D341Med (cell line): ENCODE data around the gene RAB8B.

Experiments used
- DNase-seq: peaks from one replicate; pipeline ENCODE4 v3.0.0; 2012; ENCODE audit warnings: low spot score

Gene RAB8B

DNA sequence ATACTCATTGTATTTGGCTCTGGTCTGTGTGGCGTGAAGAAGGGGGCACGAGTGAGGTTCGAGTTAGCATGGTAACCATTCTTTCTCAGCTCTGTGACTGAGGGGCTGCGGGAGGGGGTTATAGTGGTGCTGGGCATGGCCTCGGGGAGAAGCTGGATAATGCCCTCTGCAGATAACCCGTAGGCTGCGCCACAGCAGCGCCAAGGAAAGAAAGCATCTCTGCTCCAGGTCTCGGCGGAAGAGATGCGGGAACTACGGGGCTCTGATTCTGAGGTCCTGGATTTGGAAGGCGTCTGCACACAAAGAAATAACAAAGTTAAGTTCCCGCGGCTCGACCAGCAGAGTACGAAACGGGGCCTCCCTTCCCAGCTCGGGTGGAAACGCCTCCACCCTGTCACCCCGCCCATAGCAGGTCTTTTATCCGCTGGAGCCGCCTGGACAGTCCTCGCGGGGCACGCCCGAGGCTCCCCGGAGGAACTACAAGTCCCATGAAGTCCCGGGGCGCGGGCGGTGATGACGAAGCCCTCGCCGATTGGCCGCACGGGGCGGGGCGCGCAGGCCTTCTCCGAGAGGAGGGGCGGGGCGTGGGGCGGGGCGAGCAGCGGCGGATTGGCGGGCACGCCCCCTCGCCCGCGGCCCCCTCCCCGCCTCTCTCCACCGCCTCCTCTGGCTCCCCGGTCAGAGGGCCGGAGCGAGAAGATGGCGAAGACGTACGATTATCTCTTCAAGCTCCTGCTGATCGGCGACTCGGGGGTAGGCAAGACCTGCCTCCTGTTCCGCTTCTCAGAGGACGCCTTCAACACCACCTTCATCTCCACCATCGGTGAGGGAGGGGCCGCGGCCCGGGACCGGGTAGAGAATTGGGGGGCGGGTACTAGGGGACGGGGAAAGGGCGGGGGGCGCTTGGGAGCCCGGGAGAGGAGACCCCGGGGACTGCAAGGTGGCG lies at the start of gene RAB8B:
Gene RAB8B, plus strand, starts transcription at position 681 of the 946 bp plus-strand sequence. Its CDS starts 19 bp downstream, at position 700.
- peak; percentile 99 for DNase-seq

- no peak for DNase-seq
Measured at GRCh38 chr15:63140936-63141335, 48.5 kb upstream of the RAB8B start.

DNA sequence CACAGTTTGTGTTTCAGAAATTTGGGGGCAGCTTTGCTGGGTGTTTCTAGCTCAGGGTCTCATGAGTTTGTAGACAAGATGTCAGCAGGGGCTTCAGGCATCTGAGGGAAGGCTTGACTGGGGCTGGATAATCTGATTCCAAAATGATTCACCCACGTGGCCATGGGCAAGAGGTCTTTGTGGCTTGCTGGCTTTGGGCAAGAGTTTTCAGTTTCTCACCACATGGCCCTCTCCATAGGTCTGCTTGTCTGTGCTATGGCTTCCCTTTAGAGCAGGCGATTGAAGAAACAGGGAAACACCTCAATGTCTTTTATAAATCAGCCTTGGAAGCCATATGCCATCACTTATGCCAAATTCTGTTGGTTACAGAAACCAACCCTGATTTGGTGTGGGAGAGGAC lies 44.0 kb upstream of the RAB8B start:
- DNase-seq = no peak

DNA sequence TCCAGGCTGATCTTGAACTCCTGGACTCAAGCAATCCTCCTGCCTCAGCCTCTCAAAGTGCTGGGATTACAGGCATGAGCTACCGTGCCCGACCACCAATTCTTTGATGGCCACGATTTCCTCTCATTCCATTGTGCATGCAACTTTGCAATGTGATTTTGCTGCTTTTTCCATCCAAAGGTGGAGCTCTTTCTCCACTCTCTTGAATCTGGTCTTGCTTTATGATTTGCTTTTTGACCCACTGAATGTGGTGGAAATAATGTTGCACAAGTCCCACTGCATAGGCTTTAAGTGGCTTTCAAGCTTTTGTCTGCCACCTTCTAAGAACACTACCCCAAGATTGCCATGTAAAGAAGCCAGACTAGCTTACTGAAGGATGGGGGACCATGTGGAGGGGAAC lies 42.7 kb upstream of the RAB8B start:
- no peak for DNase-seq

- no peak for DNase-seq
Measured at GRCh38 chr15:63151665-63152064, 37.7 kb upstream of the RAB8B start.

DNA sequence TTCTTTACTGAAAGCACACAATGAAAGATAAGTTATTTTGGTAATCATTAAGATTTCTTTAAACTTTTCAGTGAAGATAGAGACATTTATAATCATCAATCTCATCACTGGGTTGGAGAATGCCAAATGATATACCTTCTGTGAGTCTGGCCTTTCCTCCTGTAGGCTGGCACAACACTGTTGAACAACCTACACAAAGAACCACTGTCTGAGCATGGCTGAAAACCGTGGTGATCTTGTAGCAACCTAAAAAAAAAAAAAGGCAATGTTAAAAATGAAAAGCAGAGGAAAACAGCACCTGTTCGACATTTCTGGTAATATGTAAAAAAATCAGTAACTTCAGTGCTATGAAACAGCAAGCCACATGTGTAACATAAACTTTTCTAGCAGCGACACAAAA lies 33.9 kb upstream of the RAB8B start:
- no peak for DNase-seq

- DNase-seq = no peak
Measured at GRCh38 chr15:63156086-63156710, 33.2 kb upstream of the RAB8B start.

GRCh38 chr15:63156755-63157117 lies 32.7 kb upstream of the RAB8B start:
- no peak for DNase-seq

- DNase-seq = peak; percentile 93
Measured at GRCh38 chr15:63157118-63157843, 32.1 kb upstream of the RAB8B start, which contains the start of gene RPS27L. Gene RPS27L (minus strand): TSS chr15:63157477. CDS start chr15:63157405, 72 bp downstream.

- no peak for DNase-seq
Measured at GRCh38 chr15:63157891-63158431, 31.4 kb upstream of the RAB8B start.

- DNase-seq = no peak
Measured at GRCh38 chr15:63160638-63161037, 28.8 kb upstream of the RAB8B start.

GRCh38 chr15:63163217-63163616 lies 26.2 kb upstream of the RAB8B start:
- no peak for DNase-seq

GRCh38 chr15:63165166-63165859 lies 24.1 kb upstream of the RAB8B start:
- DNase-seq = no peak

GRCh38 chr15:63166219-63166618 lies 23.2 kb upstream of the RAB8B start:
- no peak for DNase-seq

DNA sequence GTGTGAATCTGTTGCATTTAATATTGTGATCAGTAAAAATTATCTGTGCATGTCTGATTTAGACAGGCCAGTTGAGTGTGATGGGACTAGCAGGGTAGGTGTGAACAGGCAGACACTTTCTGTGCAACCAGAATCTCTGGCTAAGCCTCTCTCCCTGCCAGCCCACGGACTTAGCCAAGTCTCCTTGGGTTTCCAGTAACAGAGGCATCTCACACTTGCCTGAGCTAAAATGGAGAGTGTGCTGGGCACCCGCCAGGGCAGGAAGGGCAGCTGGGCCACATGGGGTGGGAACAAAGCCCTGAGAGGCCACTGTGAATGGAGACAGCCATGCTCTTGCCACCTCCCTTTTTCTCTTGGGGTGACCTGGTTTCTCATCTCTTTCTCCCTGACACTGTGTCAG lies 19.6 kb upstream of the RAB8B start:
- DNase-seq = no peak

- no peak for DNase-seq
Measured at GRCh38 chr15:63172376-63172775, 17.0 kb upstream of the RAB8B start.

DNA sequence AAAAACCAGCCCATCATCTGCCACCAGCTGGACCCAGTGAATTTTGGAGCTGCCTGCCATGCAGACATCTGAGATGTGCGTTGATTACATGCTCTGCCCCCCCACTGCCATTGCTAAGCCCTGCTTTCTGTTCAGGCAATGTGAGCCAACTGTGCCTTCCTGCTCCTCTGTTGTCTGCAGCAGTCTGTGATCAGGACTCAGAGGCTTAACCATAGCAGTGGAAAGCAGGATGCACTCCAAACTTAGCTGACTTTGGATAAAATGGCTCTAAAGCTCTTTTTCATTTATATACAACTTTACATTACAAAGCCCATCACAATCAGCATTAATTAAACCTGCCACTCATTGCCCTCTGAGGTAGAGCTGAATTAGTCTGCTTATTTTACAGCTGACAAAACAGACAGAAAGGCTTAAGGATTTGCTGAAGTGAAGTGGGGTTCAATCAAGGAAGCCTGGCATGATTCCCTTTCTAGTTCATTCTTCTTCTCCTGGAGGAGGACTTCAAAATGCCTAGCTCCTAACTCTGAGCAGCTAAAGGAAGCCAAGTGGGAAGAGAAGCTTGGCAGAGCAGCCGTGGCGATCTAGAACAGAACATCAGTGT lies 16.5 kb upstream of the RAB8B start:
- DNase-seq = no peak

DNA sequence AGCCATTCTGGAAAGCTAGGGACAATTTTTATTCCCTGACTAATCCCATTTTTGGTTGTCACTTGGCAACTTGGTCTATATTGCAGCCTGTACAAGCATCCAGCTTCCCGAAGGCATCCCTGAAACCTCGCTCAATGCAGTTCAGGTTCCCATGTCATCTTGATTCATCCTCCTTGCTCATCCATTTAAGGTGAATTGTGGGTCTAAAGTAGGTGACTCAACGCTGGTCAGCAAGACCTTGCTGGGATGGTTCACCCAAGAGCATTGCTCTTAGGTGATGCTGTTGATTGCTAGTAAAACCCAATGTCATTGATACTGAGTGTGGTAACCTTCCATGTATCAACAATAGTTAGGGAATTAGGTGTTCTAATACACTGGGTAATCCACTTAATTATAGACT lies 13.1 kb upstream of the RAB8B start:
- no peak for DNase-seq

DNA sequence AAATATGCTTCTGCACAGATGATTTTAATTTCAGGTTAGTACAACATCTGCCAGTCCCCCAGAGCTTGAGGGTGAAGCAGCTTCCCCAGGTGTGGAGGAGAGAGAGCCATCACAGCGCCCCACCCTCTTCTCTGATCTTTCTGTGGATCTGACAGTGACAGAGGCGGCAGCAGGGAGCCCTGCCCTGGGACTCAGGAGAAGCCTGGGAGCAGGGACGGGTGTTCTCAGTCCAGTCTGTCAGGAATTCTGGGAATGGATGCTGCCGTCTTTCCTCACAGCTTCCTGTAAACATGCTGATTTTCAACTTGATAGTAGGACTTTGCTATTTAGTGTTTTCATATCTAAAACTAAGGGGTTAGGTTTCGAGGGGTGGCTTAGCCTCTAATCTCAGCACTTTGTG lies 11.4 kb upstream of the RAB8B start:
- DNase-seq = no peak

- DNase-seq = no peak
Measured at GRCh38 chr15:63180746-63181145, 8.7 kb upstream of the RAB8B start.

DNA sequence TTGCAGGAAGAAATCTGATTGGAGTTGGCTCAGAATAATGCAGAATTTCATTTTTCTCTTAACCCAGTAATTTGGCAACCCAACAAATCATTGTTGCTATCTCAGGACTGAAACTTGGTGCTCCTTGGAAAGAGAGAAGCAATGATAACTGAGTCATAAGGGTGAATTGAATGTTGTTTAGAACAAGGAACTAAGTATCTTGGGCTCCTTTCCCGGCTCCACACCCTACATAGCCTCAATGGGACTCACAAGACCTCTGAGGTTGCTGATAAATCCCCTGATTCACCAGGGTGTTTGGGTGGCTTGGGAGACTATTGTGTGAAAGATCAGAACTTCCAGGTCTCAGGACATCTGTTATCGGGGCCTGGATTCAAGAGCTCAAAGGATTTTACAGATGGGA lies 7.8 kb upstream of the RAB8B start:
- no peak for DNase-seq
